Bronchial epithelial cell (primary cell): Measurements from ENCODE around the gene ASZ1. TPM values are rescaled to one million over a fixed set of nuclear protein-coding genes. Genes with fewer than 3 reads are reported as not detected.

Experiments
- DNase-seq: peaks from one replicate; pipeline ENCODE4 v3.0.0-alpha.2; 2010; ENCODE audit warnings: low read depth
- FAIRE-seq: peaks from 2 replicates; lab custom pipeline; 2011; peaks lifted over from hg19 to GRCh38; lab: Jason Lieb, UNC
- H3K27me3 ChIP-seq: 2 replicates; pipeline ENCODE4 v1.5.1; 2011; ENCODE audit warnings: low read length; ENCODE audit not compliant: control insufficient read depth, insufficient read depth
- H3K36me3 ChIP-seq: 2 replicates; pipeline ENCODE4 v1.5.1; 2011; ENCODE audit warnings: low read length; ENCODE audit not compliant: control insufficient read depth, insufficient read depth
- H3K4me3 ChIP-seq: 2 replicates; pipeline ENCODE4 v1.5.1; 2011; ENCODE audit warnings: mild to moderate bottlenecking, low read depth, low read length, control low read depth
- total RNA-seq: library from RNA; depleted of rRNA; stranded (reverse); fragments of >200 nt; gene quantifications from 2 replicates; pipeline ENCODE4 v1.2.1, GENCODE V29; 2014
- TF ChIP-seq, protein P1 (sequence below): IDR thresholded peaks from 2 replicates; pipeline ENCODE4 v1.5.1; 2011; ENCODE audit warnings: mild to moderate bottlenecking, moderate library complexity, low read length, control low read depth, inconsistent platforms; ENCODE audit not compliant: insufficient read depth, severe bottlenecking

The ASZ1 gene
- total RNA-seq, 1 donor from 2014 or later = not detected

DNA sequence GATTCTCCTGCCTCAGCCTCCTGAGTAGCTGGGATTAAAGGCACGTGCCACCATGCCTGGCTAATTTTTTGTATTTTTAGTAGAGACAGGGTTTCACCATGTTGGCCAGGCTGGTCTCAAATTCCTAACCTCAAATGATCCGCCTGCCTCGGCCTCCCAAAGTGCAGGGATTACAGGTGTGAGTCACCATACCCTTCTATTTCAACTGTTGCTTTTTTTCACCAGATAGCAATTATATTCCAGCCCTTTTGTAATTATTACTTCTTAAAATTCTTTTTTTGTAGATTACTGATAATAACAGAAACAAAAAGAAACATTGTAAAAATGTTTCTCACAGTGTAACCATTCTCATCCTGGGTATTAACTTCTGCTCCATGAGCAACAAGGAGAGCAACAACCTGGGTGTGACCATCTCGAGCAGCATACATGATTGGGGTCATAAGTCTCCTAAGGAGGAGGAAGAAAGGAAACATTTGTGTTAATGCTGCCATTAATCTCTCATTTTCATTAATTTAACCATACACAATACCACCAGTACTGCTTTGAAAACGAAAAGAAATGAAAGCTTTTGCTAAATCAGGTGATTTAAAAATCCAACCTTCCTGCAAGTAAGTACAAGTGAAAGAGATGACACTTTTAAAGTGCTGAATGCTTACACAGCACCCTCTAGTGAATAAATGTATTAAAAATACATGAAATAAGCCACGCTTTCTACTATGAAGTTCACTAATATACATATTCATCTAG, 41.8 kb downstream of the ASZ1 start:
- peak; percentile 54 for DNase-seq

GRCh38 chr7:117384688-117385362, 42.5 kb downstream of the ASZ1 start:
- no peak overlapping the region for H3K4me3 ChIP-seq

More for the DNA sequence above, 41.8 kb downstream of the ASZ1 start:
- Histone ChIP-seq H3K36me3 (no peaks in the 10 kb centered on the region), H3K27me3 (no peaks in the 10 kb centered on the region), H3K4me3 (no peak overlapping the region)
- no peak for FAIRE-seq
- TF ChIP-seq, protein P1, sequence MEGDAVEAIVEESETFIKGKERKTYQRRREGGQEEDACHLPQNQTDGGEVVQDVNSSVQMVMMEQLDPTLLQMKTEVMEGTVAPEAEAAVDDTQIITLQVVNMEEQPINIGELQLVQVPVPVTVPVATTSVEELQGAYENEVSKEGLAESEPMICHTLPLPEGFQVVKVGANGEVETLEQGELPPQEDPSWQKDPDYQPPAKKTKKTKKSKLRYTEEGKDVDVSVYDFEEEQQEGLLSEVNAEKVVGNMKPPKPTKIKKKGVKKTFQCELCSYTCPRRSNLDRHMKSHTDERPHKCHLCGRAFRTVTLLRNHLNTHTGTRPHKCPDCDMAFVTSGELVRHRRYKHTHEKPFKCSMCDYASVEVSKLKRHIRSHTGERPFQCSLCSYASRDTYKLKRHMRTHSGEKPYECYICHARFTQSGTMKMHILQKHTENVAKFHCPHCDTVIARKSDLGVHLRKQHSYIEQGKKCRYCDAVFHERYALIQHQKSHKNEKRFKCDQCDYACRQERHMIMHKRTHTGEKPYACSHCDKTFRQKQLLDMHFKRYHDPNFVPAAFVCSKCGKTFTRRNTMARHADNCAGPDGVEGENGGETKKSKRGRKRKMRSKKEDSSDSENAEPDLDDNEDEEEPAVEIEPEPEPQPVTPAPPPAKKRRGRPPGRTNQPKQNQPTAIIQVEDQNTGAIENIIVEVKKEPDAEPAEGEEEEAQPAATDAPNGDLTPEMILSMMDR = peak; percentile 35

GRCh38 chr7:117383483-117384189, 43.7 kb downstream of the ASZ1 start:
- no peak overlapping the region for H3K4me3 ChIP-seq
- H3K36me3 ChIP-seq = no peaks in the 10 kb centered on the region
- TF ChIP-seq, protein P1 = no peak
- DNase-seq (no peak), FAIRE-seq (no peak)
- H3K27me3 ChIP-seq = no peaks in the 10 kb centered on the region

More at GRCh38 chr7:117384688-117385362, 42.5 kb downstream of the ASZ1 start:
- DNase-seq (no peak), FAIRE-seq (no peak)
- Histone ChIP-seq H3K27me3 (no peaks in the 10 kb centered on the region), H3K36me3 (no peaks in the 10 kb centered on the region)
- TF ChIP-seq, protein P1 = no peak

GRCh38 chr7:117383046-117383445, 44.2 kb downstream of the ASZ1 start:
- H3K36me3 ChIP-seq = no peaks in the 10 kb centered on the region
- FAIRE-seq = no peak
- DNase-seq = no peak
- no peak overlapping the region for H3K4me3 ChIP-seq
- TF ChIP-seq, protein P1 = no peak
- no peaks in the 10 kb centered on the region for H3K27me3 ChIP-seq

DNA sequence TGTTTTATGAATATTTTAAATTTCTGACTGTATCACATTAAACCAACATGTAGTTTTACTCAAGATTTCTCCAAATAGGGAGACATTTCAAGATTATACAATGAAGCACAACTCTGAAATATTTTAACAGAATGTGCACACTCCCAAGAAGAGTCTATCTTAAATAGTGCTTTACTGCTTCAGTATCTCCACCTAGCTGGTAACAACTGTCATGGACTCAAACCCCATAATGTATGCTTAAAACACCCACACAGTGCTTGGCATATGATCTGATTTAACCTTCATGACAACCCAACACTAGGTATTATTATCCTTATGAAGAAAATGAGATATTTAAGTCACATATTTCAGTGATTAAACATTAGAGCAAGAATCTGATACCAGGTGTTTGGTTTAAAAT, 45.9 kb downstream of the ASZ1 start:
- Histone ChIP-seq H3K27me3 (no peaks in the 10 kb centered on the region), H3K4me3 (no peak overlapping the region), H3K36me3 (no peaks in the 10 kb centered on the region)
- DNase-seq = no peak
- no peak for FAIRE-seq
- TF ChIP-seq, protein P1 = no peak
